MCF 10A (cell line): ENCODE measurements around the gene SPATS2. TPM values are rescaled to one million over a fixed set of nuclear protein-coding genes. Genes with fewer than 3 reads are reported as not detected.

Experiments
- BruUV-seq: library from RNA; stranded (reverse); fragments of 400-500 nt; replicated peaks from 2 replicates; lab custom pipeline; 2021; lab: Mats Ljungman, UMichigan
- CTCF ChIA-PET: fragments of 300-600 bp; sonication (Branson Sonifier 250); formaldehyde crosslinking; extraction: SDS; loops from one replicate; lab custom pipeline; 2021; ENCODE audit warnings: antibody characterized with exemption, inconsistent platforms; lab: Yijun Ruan, JAX
- POLR2A ChIA-PET: fragments of 300-600, 350-650 bp; sonication (Branson Sonifier 250); formaldehyde crosslinking; extraction: SDS; loops from one replicate; lab custom pipeline; 2020; ENCODE audit warnings: antibody characterized with exemption, inconsistent platforms; lab: Yijun Ruan, JAX
- DNase-seq: peaks from one replicate; pipeline ENCODE4 v3.0.0-alpha.2; 2018; ENCODE audit not compliant: unreplicated experiment
- H3K27ac Mint-ChIP-seq: one replicate; pipeline ENCODE4 v1.8.0; 2022; ENCODE audit warnings: mild to moderate bottlenecking, low read depth, mixed read lengths; ENCODE audit not compliant: unreplicated experiment
- H3K27me3 Mint-ChIP-seq: one replicate; pipeline ENCODE4 v1.8.0; 2022; ENCODE audit warnings: mixed read lengths; ENCODE audit not compliant: insufficient read depth, unreplicated experiment
- H3K36me3 Mint-ChIP-seq: one replicate; pipeline ENCODE4 v1.8.0; 2022; ENCODE audit warnings: mild to moderate bottlenecking, moderate library complexity, mixed read lengths; ENCODE audit not compliant: insufficient read depth, unreplicated experiment
- H3K4me1 Mint-ChIP-seq: one replicate; pipeline ENCODE4 v1.8.0; 2022; ENCODE audit warnings: mixed read lengths; ENCODE audit not compliant: insufficient read depth, unreplicated experiment
- H3K4me3 Mint-ChIP-seq: one replicate; pipeline ENCODE4 v1.8.0; 2022; ENCODE audit warnings: mild to moderate bottlenecking, moderate library complexity, mixed read lengths; ENCODE audit not compliant: unreplicated experiment
- H3K9me3 Mint-ChIP-seq: one replicate; pipeline ENCODE4 v1.8.0; 2022; ENCODE audit warnings: mixed read lengths; ENCODE audit not compliant: unreplicated experiment
- CTCF ChIP-seq: fragments of 200-600 bp; IDR thresholded peaks from one replicate; pipeline ENCODE4 v1.8.0; 2022; ENCODE audit warnings: antibody characterized with exemption, mild to moderate bottlenecking; ENCODE audit not compliant: unreplicated experiment
- intact Hi-C: fragments of 100-400 bp; cut with micrococcal nuclease; formaldehyde crosslinking; loops from 2 replicates; pipeline ENCODE4 v1.14.1; 2022
- total RNA-seq: library from RNA; stranded (reverse); gene quantifications from 2 replicates; pipeline ENCODE4 v1.2.3, GENCODE V29; 2022

The SPATS2 gene
- total RNA-seq, 1 experiment from 2014 or later: 26.0 TPM

- intact Hi-C loops: no loop called here
- CTCF ChIA-PET: interaction anchor here (0.6 to 1.5 kb wide), 10 partner anchors 9 to 242 kb away, joined by 3 to 6 read pairs (median 4); no protein-coding TSS in a partner anchor
Observed at GRCh38 chr12:49322708-49323523, 44.3 kb upstream of the SPATS2 start, which contains the start of gene TROAP. TSS of gene TROAP (plus strand) at chr12:49323255. CDS start at chr12:49323609, 354 bp downstream.

GRCh38 chr12:49323524-49324097, 43.7 kb upstream of the SPATS2 start:
- H3K36me3 Mint-ChIP-seq: peaks cover 5% of the 10 kb centered on the region

More at GRCh38 chr12:49322708-49323523, 44.3 kb upstream of the SPATS2 start, which contains the start of gene TROAP:
- Mint-ChIP-seq H3K27ac (peak within 1 kb of the TSS; percentile 76), H3K4me1 (peaks cover 13% of the 10 kb centered on the region), H3K9me3 (no peaks in the 10 kb centered on the region), H3K27me3 (no peaks in the 10 kb centered on the region), H3K36me3 (peaks cover 5% of the 10 kb centered on the region), H3K4me3 (peak within 1 kb of the TSS; percentile 100)
- no TSS peak for BruUV-seq
- peak; percentile 99 for DNase-seq
- POLR2A ChIA-PET: interaction anchor here (0.5 to 1.6 kb wide), 13 partner anchors 19 to 418 kb away, joined by 3 to 6 read pairs (median 4); partner anchors contain the start of genes DNAJC22 and TMBIM6
- no peak for TF ChIP-seq CTCF

GRCh38 chr12:49325606-49326005, 41.7 kb upstream of the SPATS2 start:
- no peak for TF ChIP-seq CTCF
- peaks cover 5% of the 10 kb centered on the region for H3K36me3 Mint-ChIP-seq

More at GRCh38 chr12:49323524-49324097, 43.7 kb upstream of the SPATS2 start:
- peak overlapping the region; percentile 76 for H3K27ac Mint-ChIP-seq
- TSS peak; percentile 78 for BruUV-seq
- H3K9me3 Mint-ChIP-seq: no peaks in the 10 kb centered on the region
- H3K4me1 Mint-ChIP-seq: peaks cover 13% of the 10 kb centered on the region
- no peak for DNase-seq
- intact Hi-C loops: no loop called here
- H3K27me3 Mint-ChIP-seq: no peaks in the 10 kb centered on the region
- H3K4me3 Mint-ChIP-seq: peak overlapping the region; percentile 100
- no peak for TF ChIP-seq CTCF
- CTCF ChIA-PET: interaction anchor here (0.7 to 2.2 kb wide), 3 partner anchors 24 to 241 kb away, joined by 3 to 12 read pairs (median 4); no protein-coding TSS in a partner anchor
- POLR2A ChIA-PET: interaction anchor here (0.5 to 1.6 kb wide), 9 partner anchors 34 to 418 kb away, joined by 3 to 6 read pairs (median 4); partner anchors contain the start of gene TMBIM6

More at GRCh38 chr12:49325606-49326005, 41.7 kb upstream of the SPATS2 start:
- no peaks in the 10 kb centered on the region for H3K9me3 Mint-ChIP-seq
- BruUV-seq: no TSS peak
- H3K4me3 Mint-ChIP-seq: no peak overlapping the region
- H3K27ac Mint-ChIP-seq: peak overlapping the region; percentile 67
- no peak for DNase-seq
- POLR2A ChIA-PET: interaction anchor here (1.0 kb wide), 1 partner anchor 55 kb away, joined by 3 read pairs; no protein-coding TSS in a partner anchor
- peaks cover 13% of the 10 kb centered on the region for H3K4me1 Mint-ChIP-seq
- CTCF ChIA-PET: interaction anchor here (0.5 to 2.2 kb wide), 6 partner anchors 22 to 188 kb away, joined by 3 to 12 read pairs (median 6); no protein-coding TSS in a partner anchor
- intact Hi-C loops: no loop called here
- no peaks in the 10 kb centered on the region for H3K27me3 Mint-ChIP-seq
